WTC11 (cell line): ENCODE data around the gene KHDC4. TPM values are rescaled to one million over a fixed set of nuclear protein-coding genes. Genes with fewer than 3 reads are reported as not detected.

ENCODE experiments used
- ATAC-seq: fragments of 200-7000 bp; cut with Tn5 transposase; 2 replicates; pipeline ENCODE4 v1.10.0; 2021; ENCODE audit warnings: mild to moderate bottlenecking, moderate library complexity
- CTCF ChIA-PET: fragments of 300-600 bp; sonication (Branson Sonifier 250); formaldehyde crosslinking; loops from one replicate; lab custom pipeline; 2021; ENCODE audit warnings: antibody characterized with exemption; lab: Charles Lee
- POLR2A ChIA-PET: fragments of 350-600 bp; sonication (Branson Sonifier 250); formaldehyde crosslinking; loops from one replicate; lab custom pipeline; 2021; ENCODE audit warnings: antibody characterized with exemption; lab: Charles Lee
- DNase-seq: peaks from one replicate; pipeline ENCODE4 v3.0.0; 2021; ENCODE audit warnings: low spot score
- H3K27ac Mint-ChIP-seq: 2 replicates; pipeline ENCODE4 v1.8.0; 2021; ENCODE audit warnings: mixed read lengths
- H3K27me3 Mint-ChIP-seq: 2 replicates; pipeline ENCODE4 v1.8.0; 2021; ENCODE audit warnings: low read depth, mild to moderate bottlenecking, moderate library complexity, mixed read lengths
- H3K36me3 Mint-ChIP-seq: 2 replicates; pipeline ENCODE4 v1.8.0; 2021; ENCODE audit warnings: mixed read lengths
- H3K4me1 Mint-ChIP-seq: 2 replicates; pipeline ENCODE4 v1.8.0; 2022; ENCODE audit warnings: mixed read lengths
- H3K4me3 Mint-ChIP-seq: 2 replicates; pipeline ENCODE4 v1.8.0; 2021; ENCODE audit warnings: mild to moderate bottlenecking, moderate library complexity, mixed read lengths
- H3K9me3 Mint-ChIP-seq: 2 replicates; pipeline ENCODE4 v1.8.0; 2021; ENCODE audit warnings: mixed read lengths
- CBFB ChIP-seq: sonication (generic); formaldehyde crosslinking; IDR thresholded peaks from 2 replicates; pipeline ENCODE4 v1.8.1; 2022; ENCODE audit warnings: mild to moderate bottlenecking, low read depth, missing genetic modification reagents
- EMX1 ChIP-seq: fragments of 250-450 bp; sonication (Bioruptor Pico); IDR thresholded peaks from 2 replicates; pipeline ENCODE4 v1.8.0; 2021; ENCODE audit warnings: mild to moderate bottlenecking
- GABPB1 ChIP-seq: sonication (generic); formaldehyde crosslinking; IDR thresholded peaks from 2 replicates; pipeline ENCODE4 v1.8.1; 2023; ENCODE audit warnings: mild to moderate bottlenecking, missing genetic modification reagents
- KAT7 ChIP-seq: sonication (generic); formaldehyde crosslinking; IDR thresholded peaks from 2 replicates; pipeline ENCODE4 v1.8.1; 2023; ENCODE audit warnings: missing genetic modification reagents, mild to moderate bottlenecking, borderline replicate concordance
- RORB ChIP-seq: fragments of 250-450 bp; sonication (Bioruptor Pico); IDR thresholded peaks from 2 replicates; pipeline ENCODE4 v1.9.0; 2021; ENCODE audit warnings: mild to moderate bottlenecking
- SMAD3 ChIP-seq: sonication (generic); formaldehyde crosslinking; IDR thresholded peaks from 2 replicates; pipeline ENCODE4 v1.8.0; 2022; ENCODE audit warnings: missing genetic modification reagents, mild to moderate bottlenecking, borderline replicate concordance
- SOX15 ChIP-seq: fragments of 250-450 bp; sonication (Bioruptor Pico); IDR thresholded peaks from 2 replicates; pipeline ENCODE4 v1.9.0; 2021; ENCODE audit warnings: mild to moderate bottlenecking
- TCF7 ChIP-seq: sonication (generic); formaldehyde crosslinking; IDR thresholded peaks from 2 replicates; pipeline ENCODE4 v1.8.0; 2022; ENCODE audit warnings: mild to moderate bottlenecking, low read depth, missing genetic modification reagents, moderate library complexity
- ZNF219 ChIP-seq: sonication (generic); formaldehyde crosslinking; IDR thresholded peaks from 2 replicates; pipeline ENCODE4 v1.8.0; 2023; ENCODE audit warnings: missing genetic modification reagents, mild to moderate bottlenecking, borderline replicate concordance
- ZNF416 ChIP-seq: fragments of 250-450 bp; sonication (Bioruptor Pico); IDR thresholded peaks from 2 replicates; pipeline ENCODE4 v1.9.0; 2021; ENCODE audit warnings: mild to moderate bottlenecking, inconsistent platforms
- ZNF671 ChIP-seq: fragments of 250-450 bp; sonication (Bioruptor Pico); IDR thresholded peaks from 2 replicates; pipeline ENCODE4 v1.8.0; 2021; ENCODE audit warnings: mild to moderate bottlenecking
- total RNA-seq: library from RNA; stranded (reverse); gene quantifications from 3 replicates; pipeline ENCODE4 v1.2.3, GENCODE V29; 2021
- TF ChIP-seq, protein P1 (sequence below): fragments of 200-600 bp; IDR thresholded peaks from 2 replicates; pipeline ENCODE4 v1.8.0; 2022; ENCODE audit warnings: antibody characterized with exemption
- TF ChIP-seq, protein P2 (sequence below): fragments of 250-450 bp; sonication (Bioruptor Pico); IDR thresholded peaks from 2 replicates; pipeline ENCODE4 v1.9.0; 2021; ENCODE audit warnings: moderate library complexity, mild to moderate bottlenecking, inconsistent platforms, borderline replicate concordance
- TF ChIP-seq, protein P3 (sequence below): fragments of 250-450 bp; sonication (Bioruptor Pico); conservative IDR thresholded peaks from 2 replicates; pipeline ENCODE4 v1.9.0; 2021; ENCODE audit warnings: mild to moderate bottlenecking
- TF ChIP-seq, protein P4 (sequence below): sonication (generic); formaldehyde crosslinking; IDR thresholded peaks from 2 replicates; pipeline ENCODE4 v1.8.1; 2022; ENCODE audit warnings: low read depth, missing genetic modification reagents, borderline replicate concordance
- TF ChIP-seq, protein P5 (sequence below): sonication (generic); formaldehyde crosslinking; IDR thresholded peaks from 2 replicates; pipeline ENCODE4 v1.8.0; 2022; ENCODE audit warnings: mild to moderate bottlenecking, missing genetic modification reagents
- TF ChIP-seq, protein P6 (sequence below): sonication (generic); formaldehyde crosslinking; IDR thresholded peaks from 2 replicates; pipeline ENCODE4 v1.8.0; 2022; ENCODE audit warnings: mild to moderate bottlenecking, missing genetic modification reagents
- TF ChIP-seq, protein P7 (sequence below): sonication (generic); formaldehyde crosslinking; IDR thresholded peaks from 2 replicates; pipeline ENCODE4 v1.8.0; 2022; ENCODE audit warnings: missing genetic modification reagents
- TF ChIP-seq, protein P8 (sequence below): sonication (generic); formaldehyde crosslinking; conservative IDR thresholded peaks from 2 replicates; pipeline ENCODE4 v1.8.1; 2023; ENCODE audit warnings: mild to moderate bottlenecking, low read depth, missing genetic modification reagents, moderate library complexity
- TF ChIP-seq, protein P9 (sequence below): sonication (generic); formaldehyde crosslinking; IDR thresholded peaks from 2 replicates; pipeline ENCODE4 v1.8.0; 2022; ENCODE audit warnings: mild to moderate bottlenecking, missing genetic modification reagents

KHDC4 gene
- total RNA-seq, 1 experiment from 2014 or later = 64.4 TPM

DNA sequence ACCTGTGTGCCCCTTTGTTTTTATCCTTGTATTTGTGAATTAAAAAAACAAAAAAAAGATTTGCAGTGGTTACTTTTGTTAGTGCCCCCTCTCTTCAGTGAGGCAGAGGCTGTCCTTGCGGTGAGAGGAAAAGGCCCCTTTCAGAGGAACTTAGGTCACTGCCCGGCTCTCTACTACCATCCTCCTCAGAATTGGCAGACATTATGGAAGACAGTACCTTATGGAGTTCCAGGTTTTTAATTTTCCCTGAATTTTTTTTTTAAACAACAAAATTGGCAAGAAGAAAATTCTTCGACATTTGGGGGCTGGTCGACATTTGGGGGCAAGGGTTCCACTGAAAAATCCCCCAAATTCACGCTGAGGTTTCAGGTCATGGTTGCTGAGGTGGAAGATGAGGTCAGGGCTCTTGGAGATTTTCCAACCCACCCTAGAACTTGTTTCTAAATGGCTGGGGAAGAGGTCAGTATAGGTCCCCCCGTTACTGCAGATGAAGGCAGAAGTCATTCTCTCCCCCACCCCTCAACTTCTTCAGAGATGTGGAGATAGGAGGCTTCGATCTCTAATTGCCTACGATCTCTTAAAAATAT lies 12.5 kb upstream of the KHDC4 start:
- no peaks in the 10 kb centered on the region for H3K27me3 Mint-ChIP-seq
- ATAC-seq (no peak), DNase-seq (no peak)
- TF ChIP-seq EMX1 (CRISPR knock-in tag) = no peak
- TF ChIP-seq, protein P1, sequence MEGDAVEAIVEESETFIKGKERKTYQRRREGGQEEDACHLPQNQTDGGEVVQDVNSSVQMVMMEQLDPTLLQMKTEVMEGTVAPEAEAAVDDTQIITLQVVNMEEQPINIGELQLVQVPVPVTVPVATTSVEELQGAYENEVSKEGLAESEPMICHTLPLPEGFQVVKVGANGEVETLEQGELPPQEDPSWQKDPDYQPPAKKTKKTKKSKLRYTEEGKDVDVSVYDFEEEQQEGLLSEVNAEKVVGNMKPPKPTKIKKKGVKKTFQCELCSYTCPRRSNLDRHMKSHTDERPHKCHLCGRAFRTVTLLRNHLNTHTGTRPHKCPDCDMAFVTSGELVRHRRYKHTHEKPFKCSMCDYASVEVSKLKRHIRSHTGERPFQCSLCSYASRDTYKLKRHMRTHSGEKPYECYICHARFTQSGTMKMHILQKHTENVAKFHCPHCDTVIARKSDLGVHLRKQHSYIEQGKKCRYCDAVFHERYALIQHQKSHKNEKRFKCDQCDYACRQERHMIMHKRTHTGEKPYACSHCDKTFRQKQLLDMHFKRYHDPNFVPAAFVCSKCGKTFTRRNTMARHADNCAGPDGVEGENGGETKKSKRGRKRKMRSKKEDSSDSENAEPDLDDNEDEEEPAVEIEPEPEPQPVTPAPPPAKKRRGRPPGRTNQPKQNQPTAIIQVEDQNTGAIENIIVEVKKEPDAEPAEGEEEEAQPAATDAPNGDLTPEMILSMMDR = no peak
- TF ChIP-seq CBFB (CRISPR knock-in tag) = no peak
- TF ChIP-seq, protein P2, sequence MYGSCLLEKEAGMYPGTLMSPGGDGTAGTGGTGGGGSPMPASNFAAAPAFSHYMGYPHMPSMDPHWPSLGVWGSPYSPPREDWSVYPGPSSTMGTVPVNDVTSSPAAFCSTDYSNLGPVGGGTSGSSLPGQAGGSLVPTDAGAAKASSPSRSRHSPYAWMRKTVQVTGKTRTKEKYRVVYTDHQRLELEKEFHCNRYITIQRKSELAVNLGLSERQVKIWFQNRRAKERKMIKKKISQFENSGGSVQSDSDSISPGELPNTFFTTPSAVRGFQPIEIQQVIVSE = no peak
- no peak for TF ChIP-seq TCF7 (CRISPR knock-in tag)
- TF ChIP-seq ZNF671 (CRISPR knock-in tag) = no peak
- TF ChIP-seq GABPB1 (CRISPR knock-in tag) = no peak
- TF ChIP-seq, protein P3, sequence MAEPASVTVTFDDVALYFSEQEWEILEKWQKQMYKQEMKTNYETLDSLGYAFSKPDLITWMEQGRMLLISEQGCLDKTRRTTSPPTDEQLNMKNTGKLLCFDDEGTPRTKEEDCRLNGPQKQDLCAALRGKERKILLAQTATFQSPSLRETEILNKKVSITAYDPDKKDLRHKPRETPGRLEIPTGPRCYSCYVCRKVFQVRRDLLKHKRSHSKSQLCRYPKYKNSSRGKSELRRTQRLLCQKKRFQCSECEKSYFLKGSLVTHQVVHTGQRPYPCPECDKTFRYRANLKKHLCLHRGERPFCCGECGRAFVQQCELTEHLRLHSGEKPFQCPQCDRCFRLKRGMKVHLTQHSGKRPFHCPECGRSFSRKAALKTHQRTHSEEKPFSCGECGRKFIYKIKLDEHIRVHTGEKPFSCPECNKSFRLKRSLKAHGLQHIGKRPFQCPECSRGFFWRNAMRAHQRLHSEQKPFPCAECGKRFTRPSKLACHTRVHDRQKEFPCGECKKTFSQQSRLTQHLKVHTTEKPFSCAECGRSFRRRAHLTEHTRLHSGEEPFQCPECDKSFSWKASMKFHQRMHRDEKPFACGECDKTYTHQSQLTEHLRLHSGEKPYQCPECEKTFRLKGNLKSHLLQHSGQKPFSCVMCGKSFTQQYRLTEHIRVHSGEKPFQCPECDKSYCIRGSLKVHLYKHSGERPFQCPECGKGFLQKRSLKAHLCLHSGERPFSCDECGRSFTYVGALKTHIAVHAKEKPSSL (CRISPR knock-in tag) = no peak
- TF ChIP-seq ZNF416 (CRISPR knock-in tag) = no peak
- no peak for TF ChIP-seq RORB (CRISPR knock-in tag)
- TF ChIP-seq ZNF219 (CRISPR knock-in tag) = no peak
- TF ChIP-seq KAT7 (CRISPR knock-in tag) = no peak
- TF ChIP-seq, protein P4, sequence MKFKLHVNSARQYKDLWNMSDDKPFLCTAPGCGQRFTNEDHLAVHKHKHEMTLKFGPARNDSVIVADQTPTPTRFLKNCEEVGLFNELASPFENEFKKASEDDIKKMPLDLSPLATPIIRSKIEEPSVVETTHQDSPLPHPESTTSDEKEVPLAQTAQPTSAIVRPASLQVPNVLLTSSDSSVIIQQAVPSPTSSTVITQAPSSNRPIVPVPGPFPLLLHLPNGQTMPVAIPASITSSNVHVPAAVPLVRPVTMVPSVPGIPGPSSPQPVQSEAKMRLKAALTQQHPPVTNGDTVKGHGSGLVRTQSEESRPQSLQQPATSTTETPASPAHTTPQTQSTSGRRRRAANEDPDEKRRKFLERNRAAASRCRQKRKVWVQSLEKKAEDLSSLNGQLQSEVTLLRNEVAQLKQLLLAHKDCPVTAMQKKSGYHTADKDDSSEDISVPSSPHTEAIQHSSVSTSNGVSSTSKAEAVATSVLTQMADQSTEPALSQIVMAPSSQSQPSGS = no peak
- TF ChIP-seq SOX15 (CRISPR knock-in tag) = no peak
- no peak for TF ChIP-seq SMAD3
- TF ChIP-seq, protein P5, sequence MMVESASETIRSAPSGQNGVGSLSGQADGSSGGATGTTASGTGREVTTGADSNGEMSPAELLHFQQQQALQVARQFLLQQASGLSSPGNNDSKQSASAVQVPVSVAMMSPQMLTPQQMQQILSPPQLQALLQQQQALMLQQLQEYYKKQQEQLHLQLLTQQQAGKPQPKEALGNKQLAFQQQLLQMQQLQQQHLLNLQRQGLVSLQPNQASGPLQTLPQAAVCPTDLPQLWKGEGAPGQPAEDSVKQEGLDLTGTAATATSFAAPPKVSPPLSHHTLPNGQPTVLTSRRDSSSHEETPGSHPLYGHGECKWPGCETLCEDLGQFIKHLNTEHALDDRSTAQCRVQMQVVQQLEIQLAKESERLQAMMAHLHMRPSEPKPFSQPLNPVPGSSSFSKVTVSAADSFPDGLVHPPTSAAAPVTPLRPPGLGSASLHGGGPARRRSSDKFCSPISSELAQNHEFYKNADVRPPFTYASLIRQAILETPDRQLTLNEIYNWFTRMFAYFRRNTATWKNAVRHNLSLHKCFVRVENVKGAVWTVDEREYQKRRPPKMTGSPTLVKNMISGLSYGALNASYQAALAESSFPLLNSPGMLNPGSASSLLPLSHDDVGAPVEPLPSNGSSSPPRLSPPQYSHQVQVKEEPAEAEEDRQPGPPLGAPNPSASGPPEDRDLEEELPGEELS (CRISPR knock-in tag) = no peak
- TF ChIP-seq, protein P6, sequence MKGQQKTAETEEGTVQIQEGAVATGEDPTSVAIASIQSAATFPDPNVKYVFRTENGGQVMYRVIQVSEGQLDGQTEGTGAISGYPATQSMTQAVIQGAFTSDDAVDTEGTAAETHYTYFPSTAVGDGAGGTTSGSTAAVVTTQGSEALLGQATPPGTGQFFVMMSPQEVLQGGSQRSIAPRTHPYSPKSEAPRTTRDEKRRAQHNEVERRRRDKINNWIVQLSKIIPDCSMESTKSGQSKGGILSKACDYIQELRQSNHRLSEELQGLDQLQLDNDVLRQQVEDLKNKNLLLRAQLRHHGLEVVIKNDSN (CRISPR knock-in tag) = no peak
- TF ChIP-seq, protein P7, sequence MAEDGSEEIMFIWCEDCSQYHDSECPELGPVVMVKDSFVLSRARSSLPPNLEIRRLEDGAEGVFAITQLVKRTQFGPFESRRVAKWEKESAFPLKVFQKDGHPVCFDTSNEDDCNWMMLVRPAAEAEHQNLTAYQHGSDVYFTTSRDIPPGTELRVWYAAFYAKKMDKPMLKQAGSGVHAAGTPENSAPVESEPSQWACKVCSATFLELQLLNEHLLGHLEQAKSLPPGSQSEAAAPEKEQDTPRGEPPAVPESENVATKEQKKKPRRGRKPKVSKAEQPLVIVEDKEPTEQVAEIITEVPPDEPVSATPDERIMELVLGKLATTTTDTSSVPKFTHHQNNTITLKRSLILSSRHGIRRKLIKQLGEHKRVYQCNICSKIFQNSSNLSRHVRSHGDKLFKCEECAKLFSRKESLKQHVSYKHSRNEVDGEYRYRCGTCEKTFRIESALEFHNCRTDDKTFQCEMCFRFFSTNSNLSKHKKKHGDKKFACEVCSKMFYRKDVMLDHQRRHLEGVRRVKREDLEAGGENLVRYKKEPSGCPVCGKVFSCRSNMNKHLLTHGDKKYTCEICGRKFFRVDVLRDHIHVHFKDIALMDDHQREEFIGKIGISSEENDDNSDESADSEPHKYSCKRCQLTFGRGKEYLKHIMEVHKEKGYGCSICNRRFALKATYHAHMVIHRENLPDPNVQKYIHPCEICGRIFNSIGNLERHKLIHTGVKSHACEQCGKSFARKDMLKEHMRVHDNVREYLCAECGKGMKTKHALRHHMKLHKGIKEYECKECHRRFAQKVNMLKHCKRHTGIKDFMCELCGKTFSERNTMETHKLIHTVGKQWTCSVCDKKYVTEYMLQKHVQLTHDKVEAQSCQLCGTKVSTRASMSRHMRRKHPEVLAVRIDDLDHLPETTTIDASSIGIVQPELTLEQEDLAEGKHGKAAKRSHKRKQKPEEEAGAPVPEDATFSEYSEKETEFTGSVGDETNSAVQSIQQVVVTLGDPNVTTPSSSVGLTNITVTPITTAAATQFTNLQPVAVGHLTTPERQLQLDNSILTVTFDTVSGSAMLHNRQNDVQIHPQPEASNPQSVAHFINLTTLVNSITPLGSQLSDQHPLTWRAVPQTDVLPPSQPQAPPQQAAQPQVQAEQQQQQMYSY (CRISPR knock-in tag) = no peak
- TF ChIP-seq, protein P8, sequence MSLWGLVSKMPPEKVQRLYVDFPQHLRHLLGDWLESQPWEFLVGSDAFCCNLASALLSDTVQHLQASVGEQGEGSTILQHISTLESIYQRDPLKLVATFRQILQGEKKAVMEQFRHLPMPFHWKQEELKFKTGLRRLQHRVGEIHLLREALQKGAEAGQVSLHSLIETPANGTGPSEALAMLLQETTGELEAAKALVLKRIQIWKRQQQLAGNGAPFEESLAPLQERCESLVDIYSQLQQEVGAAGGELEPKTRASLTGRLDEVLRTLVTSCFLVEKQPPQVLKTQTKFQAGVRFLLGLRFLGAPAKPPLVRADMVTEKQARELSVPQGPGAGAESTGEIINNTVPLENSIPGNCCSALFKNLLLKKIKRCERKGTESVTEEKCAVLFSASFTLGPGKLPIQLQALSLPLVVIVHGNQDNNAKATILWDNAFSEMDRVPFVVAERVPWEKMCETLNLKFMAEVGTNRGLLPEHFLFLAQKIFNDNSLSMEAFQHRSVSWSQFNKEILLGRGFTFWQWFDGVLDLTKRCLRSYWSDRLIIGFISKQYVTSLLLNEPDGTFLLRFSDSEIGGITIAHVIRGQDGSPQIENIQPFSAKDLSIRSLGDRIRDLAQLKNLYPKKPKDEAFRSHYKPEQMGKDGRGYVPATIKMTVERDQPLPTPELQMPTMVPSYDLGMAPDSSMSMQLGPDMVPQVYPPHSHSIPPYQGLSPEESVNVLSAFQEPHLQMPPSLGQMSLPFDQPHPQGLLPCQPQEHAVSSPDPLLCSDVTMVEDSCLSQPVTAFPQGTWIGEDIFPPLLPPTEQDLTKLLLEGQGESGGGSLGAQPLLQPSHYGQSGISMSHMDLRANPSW (CRISPR knock-in tag) = no peak
- TF ChIP-seq, protein P9, sequence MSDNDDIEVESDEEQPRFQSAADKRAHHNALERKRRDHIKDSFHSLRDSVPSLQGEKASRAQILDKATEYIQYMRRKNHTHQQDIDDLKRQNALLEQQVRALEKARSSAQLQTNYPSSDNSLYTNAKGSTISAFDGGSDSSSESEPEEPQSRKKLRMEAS = no peak
- CTCF ChIA-PET = interaction anchor here (1.0 to 2.0 kb wide), 6 partner anchors 9 to 120 kb away, joined by 3 to 9 read pairs (median 5); no protein-coding TSS in a partner anchor
- H3K4me1 Mint-ChIP-seq = peaks cover 19% of the 10 kb centered on the region
- H3K4me3 Mint-ChIP-seq = no peak overlapping the region
- peak overlapping the region; percentile 87; the same call in 1 of the 2 replicates for H3K27ac Mint-ChIP-seq
- POLR2A ChIA-PET = interaction anchor here (0.8 to 1.4 kb wide), 3 partner anchors 12 to 37 kb away, joined by 3 to 4 read pairs (median 3); partner anchors contain the start of gene KHDC4
- H3K36me3 Mint-ChIP-seq = peaks cover 27% of the 10 kb centered on the region
- no peaks in the 10 kb centered on the region for H3K9me3 Mint-ChIP-seq
